ENCODE measurements around the gene KLHL29.

DNA sequence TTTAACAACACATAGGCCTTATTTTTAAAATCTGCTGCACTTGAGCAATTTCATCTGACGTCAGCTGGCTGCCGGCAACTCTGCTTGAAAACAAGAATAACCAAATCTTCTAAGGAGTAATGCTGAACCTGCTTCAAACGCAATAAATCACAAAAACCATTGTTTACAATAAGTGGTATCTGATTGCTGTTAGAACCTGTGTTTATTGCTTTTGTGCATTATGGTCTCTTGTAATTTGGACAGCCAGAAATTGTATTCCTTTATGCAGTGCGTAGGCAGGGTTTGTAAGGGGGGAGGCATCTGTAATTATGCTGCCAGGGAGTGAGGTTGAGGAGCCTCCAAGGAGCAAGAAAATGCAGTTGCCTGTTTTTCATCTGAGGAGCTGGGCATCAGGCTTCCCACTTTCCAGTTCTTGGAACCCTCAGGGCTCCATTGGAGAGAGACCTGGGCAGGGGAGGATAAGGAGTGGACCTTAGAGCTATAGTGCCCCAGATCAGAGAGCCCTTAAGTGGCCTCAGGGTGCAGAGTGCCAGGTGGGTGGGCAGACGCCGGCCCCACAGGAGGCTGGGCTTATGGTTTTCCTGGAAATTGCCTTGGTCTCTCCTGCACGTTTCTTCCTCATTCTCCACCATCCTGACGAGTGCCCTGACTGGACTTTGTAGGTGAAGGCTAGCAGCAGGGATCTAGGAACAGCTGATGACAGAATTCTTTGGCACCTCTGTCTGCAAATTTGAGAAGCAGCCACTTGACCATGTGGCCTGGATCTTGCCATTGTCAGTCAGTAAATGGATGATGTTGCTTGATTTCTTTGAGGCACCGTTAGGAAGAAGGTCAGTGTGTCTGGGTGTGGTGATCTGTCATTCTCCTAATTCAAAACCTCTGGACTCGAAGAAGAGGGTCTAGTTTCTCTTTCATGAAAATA, 129.2 kb downstream of the KLHL29 start:
- no peak for TF ChIP-seq POLR2A (IDR thresholded peaks at IDR 0.05; ENCODE audit: low read depth, low read length)
- no peak for TF ChIP-seq TAF1 (IDR thresholded peaks at IDR 0.05; ENCODE audit: borderline replicate concordance, low read depth, low read length)
- TF ChIP-seq POLR2AphosphoS5 (IDR thresholded peaks at IDR 0.05; ENCODE audit: low read depth, low read length) = no peak
